K562 (cell line): ENCODE measurements around the gene HSD17B3. TPM values are rescaled to one million over a fixed set of nuclear protein-coding genes. Genes with fewer than 3 reads are reported as not detected.
A peak's percentile ranks its signal among the peaks of the same experiment; 100 is the strongest.

Source experiments
- ATAC-seq: fragments of 200-7000 bp; cut with Tn5 transposase; 3 replicates; pipeline ENCODE4 v1.9.1; 2020; ENCODE audit warnings: moderate library complexity
- BruUV-seq: library from RNA; stranded (reverse); fragments of 400-500 nt; replicated peaks from 2 replicates; lab custom pipeline; 2021; lab: Mats Ljungman, UMichigan
- CTCF ChIA-PET: fragments of 300-600 bp; formaldehyde crosslinking; extraction: SDS; loops from one replicate; lab custom pipeline; 2021; ENCODE audit warnings: low intra/inter-chr PET ratio; lab: Yijun Ruan, JAX
- POLR2A ChIA-PET: fragments of 300-600, 350-650 bp; sonication (Branson Sonifier 250); formaldehyde crosslinking; extraction: SDS; loops from one replicate; lab custom pipeline; 2021; ENCODE audit warnings: antibody characterized with exemption, inconsistent platforms; lab: Yijun Ruan, JAX
- DNase-seq, 4 experiments: peaks; one replicate each; pipeline versions ENCODE4 v3.0.0 to v3.0.0-alpha.2; 2011 to 2018; ENCODE audit warnings: low spot score in 3 of 4, mixed read lengths in 3 of 4; ENCODE audit errors: extremely low read depth in 1 of 4
- FAIRE-seq: peaks from 2 replicates; lab custom pipeline; 2011; peaks lifted over from hg19 to GRCh38; lab: Jason Lieb, UNC
- H2AFZ ChIP-seq: 2 replicates; pipeline ENCODE4 v1.6.0; 2011; ENCODE audit warnings: low read depth, low read length, control low read depth, inconsistent platforms
- H3K27ac ChIP-seq: fragments of 200-600 bp; 3 replicates; pipeline ENCODE4 v1.8.0; 2011; ENCODE audit warnings: low read depth, mild to moderate bottlenecking, control low read depth, inconsistent platforms, low read length, moderate library complexity, mixed read lengths; ENCODE audit errors: extremely low read depth
- H3K27me3 ChIP-seq, 2 experiments: fragments of 300-600 bp in 1 of 2; 2 replicates in 1 of 2; 3 replicates in 1 of 2; pipeline versions ENCODE4 v1.6.0 to v1.8.0; 2011; ENCODE audit warnings: inconsistent platforms in 2 of 2, low read length in 2 of 2, mild to moderate bottlenecking in 1 of 2, mixed read lengths in 1 of 2, moderate library complexity in 1 of 2; ENCODE audit not compliant: control insufficient read depth in 2 of 2, insufficient read depth in 2 of 2
- H3K36me3 ChIP-seq: fragments of 300-600 bp; 3 replicates; pipeline ENCODE4 v1.8.0; 2011; ENCODE audit warnings: mild to moderate bottlenecking, low read length, inconsistent platforms; ENCODE audit not compliant: control insufficient read depth, insufficient read depth
- H3K4me1 ChIP-seq, 2 experiments: fragments of 200-600 bp in 1 of 2; replicated peaks in 1 of 2; 2 replicates in 1 of 2; 3 replicates in 1 of 2; pipeline versions ENCODE4 v1.5.1 to v1.8.0; 2011; ENCODE audit warnings: inconsistent platforms in 2 of 2, low read length in 2 of 2, mild to moderate bottlenecking in 1 of 2, mixed read lengths in 1 of 2, moderate library complexity in 1 of 2; ENCODE audit not compliant: control insufficient read depth in 2 of 2, insufficient read depth in 2 of 2
- H3K4me2 ChIP-seq: 2 replicates; pipeline ENCODE4 v1.6.1; 2011; ENCODE audit warnings: low read length, control low read depth, inconsistent platforms, mixed read lengths; ENCODE audit not compliant: insufficient read depth
- H3K4me3 ChIP-seq: fragments of 200-600 bp; sonication (generic), shearing (Covaris generic); 2 replicates; pipeline ENCODE4 v1.5.1; 2016; ENCODE audit warnings: control low read depth, inconsistent platforms
- H3K79me2 ChIP-seq: fragments of 200-600 bp; 3 replicates; pipeline ENCODE4 v1.8.0; 2011; ENCODE audit warnings: low read length, inconsistent platforms; ENCODE audit not compliant: control insufficient read depth, insufficient read depth
- H3K9ac ChIP-seq, 2 experiments: 2 replicates each; pipeline versions ENCODE4 v1.6.0 to v1.6.1; 2011; ENCODE audit warnings: low read depth in 2 of 2, low read length in 2 of 2, control low read depth in 1 of 2, inconsistent platforms in 1 of 2, mild to moderate bottlenecking in 1 of 2, mixed read lengths in 1 of 2; ENCODE audit not compliant: insufficient read depth in 1 of 2
- H3K9me1 ChIP-seq: one replicate; pipeline ENCODE4 v1.6.0; 2011; ENCODE audit warnings: inconsistent platforms, mild to moderate bottlenecking, low read length, moderate library complexity; ENCODE audit not compliant: control insufficient read depth, insufficient read depth
- H3K9me3 ChIP-seq: replicated peaks from 2 replicates; pipeline ENCODE4 v1.5.1; 2011; ENCODE audit warnings: low read depth, low read length, inconsistent platforms; ENCODE audit not compliant: control insufficient read depth, insufficient read depth
- H4K20me1 ChIP-seq: replicated peaks from 2 replicates; pipeline ENCODE4 v1.6.1; 2011; ENCODE audit warnings: low read length, inconsistent platforms, mixed read lengths; ENCODE audit not compliant: control insufficient read depth, insufficient read depth
- C11orf30 ChIP-seq: fragments of 450-650 bp; IDR thresholded peaks from 2 replicates; pipeline ENCODE4 v1.6.1; 2016; ENCODE audit warnings: low read depth, mild to moderate bottlenecking
- FOXP4 ChIP-seq: sonication (generic); formaldehyde crosslinking; IDR thresholded peaks from 2 replicates; pipeline ENCODE4 v1.8.0; 2022; ENCODE audit warnings: mild to moderate bottlenecking, missing genetic modification reagents, borderline replicate concordance
- TOE1 ChIP-seq, 2 experiments: fragments of 450-650 bp in 1 of 2; sonication (generic) in 1 of 2; formaldehyde crosslinking in 1 of 2; IDR thresholded peaks; 2 replicates each; pipeline versions ENCODE4 v1.7.1 to v1.8.0; 2016 to 2022; ENCODE audit warnings: borderline replicate concordance in 2 of 2, mild to moderate bottlenecking in 2 of 2, antibody characterized with exemption in 1 of 2, inconsistent platforms in 1 of 2, low read depth in 1 of 2, missing genetic modification reagents in 1 of 2, moderate library complexity in 1 of 2
- ZFP36 ChIP-seq: fragments of 150-350 bp; IDR thresholded peaks from 2 replicates; pipeline ENCODE4 v1.6.1; 2018; ENCODE audit warnings: low read length, low read depth; ENCODE audit not compliant: partially characterized antibody
- ZNF316 ChIP-seq: fragments of 450-650 bp; IDR thresholded peaks from 2 replicates; pipeline ENCODE4 v1.6.1; 2016
- WGBS: fragments of 100-300 bp; shearing (Covaris generic); methylation state at CpG from one replicate; pipeline ENCODE4 v1.1.6; 2016; ENCODE audit warnings: low coverage, mixed read lengths; ENCODE audit not compliant: insufficient coverage; ENCODE audit errors: missing lambda C conversion rate; 5-methylcytosine and 5-hydroxymethylcytosine counted together
- in situ Hi-C: fragments of 300-500 bp; cut with MboI; formaldehyde crosslinking; loops from 4 replicates; pipeline ENCODE4 v1.15.0; 2018; ENCODE audit warnings: inconsistent platforms, mixed read lengths
- intact Hi-C: fragments of 100-400 bp; cut with micrococcal nuclease; formaldehyde crosslinking; loops from 2 replicates; pipeline ENCODE4 v1.14.2; 2022
- polyA plus RNA-seq, 8 experiments: library from polyadenylated mRNA; depleted of rRNA in 4 of 8; stranded (reverse) in 5 of 8; unstranded in 3 of 8; fragments of >200 nt; fragmentation: Nextera tagmentation in 2 of 8; fragmentation: Illumina TruSeq in 1 of 8; extraction: Ambion mirVana in 2 of 8; extraction: Trizol in 1 of 8; gene quantifications; 2 replicates each; pipeline versions ENCODE4 v1.2.1 to v1.2.3, GENCODE V29; 2011 to 2014; ENCODE audit warnings: inconsistent platforms in 1 of 8, missing spikeins in 1 of 8
- total RNA-seq, 7 experiments: library from RNA; depleted of rRNA in 6 of 7; stranded (reverse); fragments of >200 nt in 6 of 7; fragmentation: Illumina TruSeq in 2 of 7; extraction: Trizol in 2 of 7; gene quantifications; 2 replicates each; pipeline versions ENCODE4 v1.2.1 to v1.2.3, GENCODE V29; 2011 to 2021; ENCODE audit warnings: low replicate concordance in 1 of 7

HSD17B3 gene
- total and polyA plus RNA-seq, 9 of the 15 experiments (the other 6 are each of a cell fraction or from before 2014, with no cell fraction given), result not detected

GRCh38 chr9:96270236-96270744, 31.7 kb downstream of the HSD17B3 start:
- peak; percentile 15 for FAIRE-seq

More at GRCh38 chr9:96270236-96270744, 31.7 kb downstream of the HSD17B3 start:
- in situ Hi-C loops (no loop called here), intact Hi-C loops (no loop called here)
- H2AFZ ChIP-seq, result no peak overlapping the region
- BruUV-seq, result no TSS peak
- H3K4me2 ChIP-seq, result no peak overlapping the region
- 73% methylated on average over 1 of the region's 1 CpG for WGBS
- POLR2A ChIA-PET, result no interaction called here
- no peak overlapping the region for H3K9ac ChIP-seq
- TF ChIP-seq C11orf30, result peak; percentile 47; the same call in 1 of the 2 replicates
- TF ChIP-seq ZFP36, result no peak
- no peak for TF ChIP-seq FOXP4 (CRISPR knock-in tag)
- no peak for TF ChIP-seq TOE1 (IDR thresholded peaks at IDR 0.05; ENCODE audit: borderline replicate concordance)
- TF ChIP-seq TOE1 (CRISPR knock-in tag; IDR thresholded peaks at IDR 0.05; ENCODE audit: borderline replicate concordance, low read depth), result no peak
- TF ChIP-seq ZNF316, result peak; percentile 59
- ATAC-seq (no peak), DNase-seq (no peak)
- no peaks in the 10 kb centered on the region for H3K79me2 ChIP-seq
- H3K4me3 ChIP-seq, result no peak overlapping the region
- H3K9me1 ChIP-seq, result no peaks in the 10 kb centered on the region
- no peaks in the 10 kb centered on the region for H4K20me1 ChIP-seq
- H3K9me3 ChIP-seq, result peaks cover 6% of the 10 kb centered on the region; the same call in 1 of the 2 replicates
- H3K4me1 ChIP-seq, result no peaks in the 10 kb centered on the region
- H3K27ac ChIP-seq, result no peak overlapping the region
- H3K36me3 ChIP-seq, result peaks cover 6% of the 10 kb centered on the region; the same call in 2 of the 3 replicates
- CTCF ChIA-PET, result no interaction called here
- H3K27me3 ChIP-seq, result no peaks in the 10 kb centered on the region
